ENCODE results near the gene SLC9A4.
A peak's percentile ranks its signal among the peaks of the same experiment; 100 is the strongest.

SLC9A4 gene

DNA sequence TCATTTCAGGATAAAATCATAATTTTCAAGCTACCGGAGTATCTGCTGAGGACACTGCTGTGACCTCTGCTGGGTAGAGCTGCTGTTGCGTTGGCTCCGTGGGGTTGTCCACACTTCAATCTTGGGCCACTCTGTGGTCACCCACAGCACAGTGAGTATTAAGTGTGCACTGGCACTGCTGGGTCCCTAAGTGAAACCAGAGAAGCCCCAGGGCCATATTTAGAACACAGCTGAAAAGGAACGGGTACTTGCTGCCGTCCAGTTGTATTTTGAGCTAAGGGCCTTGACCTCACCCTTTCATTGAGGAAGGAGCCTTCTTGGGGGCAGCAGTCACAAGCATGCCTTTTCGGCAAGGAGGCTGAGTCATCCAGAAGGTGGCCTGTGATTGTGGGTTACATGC lies 10.1 kb downstream of the SLC9A4 start:
- H3K4me3 ChIP-seq (replicated peaks; ENCODE audit: low read depth, low read length), result no peak overlapping the region
- TF ChIP-seq, protein P1, sequence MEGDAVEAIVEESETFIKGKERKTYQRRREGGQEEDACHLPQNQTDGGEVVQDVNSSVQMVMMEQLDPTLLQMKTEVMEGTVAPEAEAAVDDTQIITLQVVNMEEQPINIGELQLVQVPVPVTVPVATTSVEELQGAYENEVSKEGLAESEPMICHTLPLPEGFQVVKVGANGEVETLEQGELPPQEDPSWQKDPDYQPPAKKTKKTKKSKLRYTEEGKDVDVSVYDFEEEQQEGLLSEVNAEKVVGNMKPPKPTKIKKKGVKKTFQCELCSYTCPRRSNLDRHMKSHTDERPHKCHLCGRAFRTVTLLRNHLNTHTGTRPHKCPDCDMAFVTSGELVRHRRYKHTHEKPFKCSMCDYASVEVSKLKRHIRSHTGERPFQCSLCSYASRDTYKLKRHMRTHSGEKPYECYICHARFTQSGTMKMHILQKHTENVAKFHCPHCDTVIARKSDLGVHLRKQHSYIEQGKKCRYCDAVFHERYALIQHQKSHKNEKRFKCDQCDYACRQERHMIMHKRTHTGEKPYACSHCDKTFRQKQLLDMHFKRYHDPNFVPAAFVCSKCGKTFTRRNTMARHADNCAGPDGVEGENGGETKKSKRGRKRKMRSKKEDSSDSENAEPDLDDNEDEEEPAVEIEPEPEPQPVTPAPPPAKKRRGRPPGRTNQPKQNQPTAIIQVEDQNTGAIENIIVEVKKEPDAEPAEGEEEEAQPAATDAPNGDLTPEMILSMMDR (IDR thresholded peaks at IDR 0.05; ENCODE audit: low read depth, low read length, missing control alignments), result no peak
- DNase-seq (ENCODE audit: extremely low read depth, low read depth), result no peak

DNA sequence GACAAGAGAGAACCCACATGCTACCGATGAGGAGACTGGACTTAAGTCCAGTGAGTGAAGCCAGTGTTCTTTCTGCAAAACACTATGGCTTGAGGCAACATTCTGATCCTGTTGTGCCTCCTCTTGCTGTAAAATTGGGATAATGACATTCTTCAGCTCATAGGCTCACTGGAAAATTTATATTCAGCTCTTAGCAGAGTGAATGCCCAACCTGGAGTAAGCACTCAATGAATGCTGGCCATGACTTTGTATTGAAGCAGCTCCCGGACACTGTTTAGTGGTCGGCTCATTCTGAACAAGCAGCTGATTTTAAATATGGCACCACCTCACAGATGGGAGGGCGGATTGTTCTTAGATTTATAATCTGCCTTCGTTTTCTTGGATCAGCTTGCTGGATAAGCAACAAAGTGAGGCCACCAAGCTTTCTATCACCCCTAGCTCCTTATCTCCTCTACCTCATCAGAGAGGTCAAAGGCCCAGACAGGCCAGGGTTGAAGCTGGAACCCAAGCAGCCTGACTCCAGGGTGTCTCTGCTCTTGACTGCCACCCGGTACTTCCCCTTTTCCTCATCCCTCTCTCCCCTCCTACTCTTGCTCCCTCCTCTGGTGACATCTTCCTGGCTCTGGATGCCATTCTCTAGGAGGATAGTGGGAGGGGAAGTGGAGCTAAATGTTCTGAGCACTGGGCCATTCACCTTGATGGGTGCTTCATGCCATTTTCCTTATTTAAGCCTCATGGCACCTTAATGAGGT lies 11.5 kb downstream of the SLC9A4 start:
- TF ChIP-seq, protein P1 (IDR thresholded peaks at IDR 0.05; ENCODE audit: low read depth, low read length, missing control alignments), result no peak

DNA sequence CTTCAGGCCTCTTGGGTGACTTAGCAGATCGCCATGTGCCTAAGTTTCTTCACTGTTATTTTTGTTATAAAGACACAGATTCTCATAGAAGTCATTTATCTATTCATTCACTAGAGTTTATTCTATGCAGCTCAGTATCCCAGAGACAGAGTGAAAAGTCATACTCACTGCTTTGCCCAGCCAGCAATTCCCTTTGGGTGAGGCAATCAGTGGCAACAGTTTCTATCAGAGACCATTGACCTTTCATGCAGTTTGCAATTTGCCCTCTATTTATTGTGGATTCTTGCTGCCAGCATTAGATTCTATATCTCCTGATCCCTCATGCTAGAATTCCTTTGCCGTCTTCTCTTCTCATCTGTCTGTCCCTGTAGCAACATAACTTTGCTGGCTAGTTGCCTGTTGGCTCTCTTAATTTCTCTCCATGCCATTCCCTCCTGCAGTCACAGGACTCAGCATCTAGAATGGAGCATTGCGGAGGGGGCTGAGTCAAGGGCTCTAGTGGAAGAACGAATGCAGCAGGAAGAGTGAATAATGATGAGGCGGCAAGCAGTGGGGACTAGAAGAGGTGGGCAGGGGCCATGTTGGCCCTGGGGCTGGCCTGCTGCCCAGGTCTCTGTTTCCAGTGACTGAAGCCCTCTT lies 12.2 kb downstream of the SLC9A4 start:
- H3K4me3 ChIP-seq (replicated peaks; ENCODE audit: low read depth, low read length), result no peak overlapping the region
- no peak for DNase-seq (ENCODE audit: extremely low read depth, low read depth)
- TF ChIP-seq, protein P1 (IDR thresholded peaks at IDR 0.05; ENCODE audit: low read depth, low read length, missing control alignments), result no peak

More for the DNA sequence above, 11.5 kb downstream of the SLC9A4 start:
- H3K4me3 ChIP-seq (replicated peaks; ENCODE audit: low read depth, low read length), result no peak overlapping the region
- DNase-seq (ENCODE audit: extremely low read depth, low read depth), result no peak

DNA sequence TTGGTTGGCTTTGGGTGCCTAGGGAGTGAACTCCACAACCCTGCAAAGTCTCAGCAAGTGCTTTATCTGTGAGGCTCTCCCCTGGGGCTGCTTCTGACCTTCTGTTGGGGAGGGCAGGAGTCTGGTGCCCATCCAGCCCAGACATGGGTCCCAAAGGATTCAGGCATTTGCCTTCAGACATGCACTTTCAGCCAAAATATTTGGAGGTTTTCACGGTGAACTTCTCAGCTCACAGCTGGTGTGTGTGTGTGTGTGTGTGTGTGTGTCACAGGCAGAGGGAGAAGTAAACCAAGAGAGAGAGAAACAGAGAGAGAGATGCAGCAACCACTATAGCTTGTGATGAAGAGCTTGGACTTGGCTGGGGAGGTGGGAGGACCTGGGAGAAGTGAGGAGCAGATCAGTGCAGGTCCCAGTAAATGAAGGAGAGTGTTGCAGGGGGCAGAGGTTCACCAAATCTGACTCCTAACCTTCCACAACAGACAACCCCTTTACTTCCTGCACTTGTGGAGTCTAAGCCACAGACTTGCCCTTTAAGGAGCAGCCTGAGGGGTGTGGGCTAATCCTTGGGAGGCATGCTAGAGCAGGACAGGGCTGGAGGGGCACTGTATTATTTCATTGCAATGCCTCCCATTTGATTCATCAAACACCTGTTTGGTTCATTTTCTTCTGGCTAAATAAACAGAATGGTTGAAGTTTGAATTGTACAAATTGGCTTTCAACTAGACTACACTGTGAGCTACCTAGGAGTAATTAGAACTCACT lies 14.1 kb downstream of the SLC9A4 start:
- TF ChIP-seq, protein P1 (IDR thresholded peaks at IDR 0.05; ENCODE audit: low read depth, low read length, missing control alignments), result no peak
- no peak for DNase-seq (ENCODE audit: extremely low read depth, low read depth)
- H3K4me3 ChIP-seq (replicated peaks; ENCODE audit: low read depth, low read length), result no peak overlapping the region

DNA sequence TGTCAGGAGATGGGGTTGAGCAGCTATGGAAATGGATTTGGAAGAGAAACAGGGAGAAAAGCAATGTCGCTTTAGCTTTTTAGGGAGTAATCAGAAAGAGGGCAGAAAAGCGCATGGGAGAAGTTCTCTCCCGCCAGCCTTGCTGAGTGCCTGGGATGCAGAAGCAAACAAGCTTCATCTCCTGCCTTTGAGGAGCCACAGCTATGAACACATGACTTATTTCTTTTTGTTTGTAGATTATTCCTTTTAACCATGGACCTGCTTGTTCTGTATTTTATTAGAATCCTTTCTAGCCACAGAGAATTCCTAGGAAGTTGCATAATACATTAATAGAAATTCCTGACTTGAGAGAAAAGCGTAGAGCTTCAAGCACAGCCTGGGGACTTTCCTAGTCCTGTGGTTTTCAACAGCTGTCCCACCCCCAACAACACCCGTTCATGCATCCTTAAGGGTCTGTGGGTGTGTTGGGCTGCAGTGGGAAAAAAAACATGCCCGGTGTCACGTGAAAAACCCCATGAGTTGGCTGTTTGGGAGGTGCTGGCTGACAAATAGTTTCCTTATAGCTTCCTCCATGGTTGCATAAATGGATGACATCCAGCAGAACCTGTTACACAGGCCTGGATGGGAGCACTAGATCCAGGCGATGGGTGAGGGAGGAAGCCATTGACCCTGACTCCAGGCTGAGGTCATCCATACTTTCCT lies 14.9 kb downstream of the SLC9A4 start:
- TF ChIP-seq, protein P1 (IDR thresholded peaks at IDR 0.05; ENCODE audit: low read depth, low read length, missing control alignments), result no peak
- no peak overlapping the region for H3K4me3 ChIP-seq (replicated peaks; ENCODE audit: low read depth, low read length)
- DNase-seq (ENCODE audit: extremely low read depth, low read depth), result peak; percentile 84

DNA sequence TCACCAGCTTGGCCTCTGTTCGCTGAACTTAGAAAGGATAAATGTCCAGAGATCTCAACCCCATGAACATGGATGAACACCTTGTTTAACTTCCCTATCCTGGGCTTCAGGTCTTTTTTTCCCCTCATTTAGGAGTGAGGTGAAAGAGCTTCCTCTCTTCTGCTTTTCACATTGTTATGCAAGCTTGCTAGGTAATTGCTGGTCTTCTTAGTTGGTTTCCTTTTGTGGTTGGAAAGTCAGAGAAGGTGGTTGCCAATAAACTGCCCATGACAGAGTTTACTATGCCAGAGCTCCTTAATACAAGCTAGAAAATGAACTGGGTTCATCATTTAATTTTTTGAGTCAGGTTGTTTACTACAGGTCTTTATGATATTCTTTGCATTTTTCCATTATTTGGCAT lies 16.6 kb downstream of the SLC9A4 start:
- TF ChIP-seq, protein P1 (IDR thresholded peaks at IDR 0.05; ENCODE audit: low read depth, low read length, missing control alignments), result no peak
- DNase-seq (ENCODE audit: extremely low read depth, low read depth), result no peak
- H3K4me3 ChIP-seq (replicated peaks; ENCODE audit: low read depth, low read length), result no peak overlapping the region
